Astrocyte (in vitro differentiated cells and primary cell): Measurements from ENCODE around the gene ATP6V0D1.

Source experiments
- EZH2 ChIP-seq: IDR thresholded peaks from 2 replicates; pipeline ENCODE4 v1.6.1; 2012; ENCODE audit warnings: mild to moderate bottlenecking, low read length, inconsistent platforms; ENCODE audit not compliant: insufficient read depth
- TF ChIP-seq, protein P1 (sequence below): IDR thresholded peaks from 2 replicates; pipeline ENCODE4 v1.5.1; 2011; ENCODE audit warnings: low read depth, mild to moderate bottlenecking, inconsistent platforms, low read length, moderate library complexity; ENCODE audit not compliant: insufficient read depth

GRCh38 chr16:67407176-67407787 lies 73.7 kb downstream of the ATP6V0D1 start:
- TF ChIP-seq, protein P1, sequence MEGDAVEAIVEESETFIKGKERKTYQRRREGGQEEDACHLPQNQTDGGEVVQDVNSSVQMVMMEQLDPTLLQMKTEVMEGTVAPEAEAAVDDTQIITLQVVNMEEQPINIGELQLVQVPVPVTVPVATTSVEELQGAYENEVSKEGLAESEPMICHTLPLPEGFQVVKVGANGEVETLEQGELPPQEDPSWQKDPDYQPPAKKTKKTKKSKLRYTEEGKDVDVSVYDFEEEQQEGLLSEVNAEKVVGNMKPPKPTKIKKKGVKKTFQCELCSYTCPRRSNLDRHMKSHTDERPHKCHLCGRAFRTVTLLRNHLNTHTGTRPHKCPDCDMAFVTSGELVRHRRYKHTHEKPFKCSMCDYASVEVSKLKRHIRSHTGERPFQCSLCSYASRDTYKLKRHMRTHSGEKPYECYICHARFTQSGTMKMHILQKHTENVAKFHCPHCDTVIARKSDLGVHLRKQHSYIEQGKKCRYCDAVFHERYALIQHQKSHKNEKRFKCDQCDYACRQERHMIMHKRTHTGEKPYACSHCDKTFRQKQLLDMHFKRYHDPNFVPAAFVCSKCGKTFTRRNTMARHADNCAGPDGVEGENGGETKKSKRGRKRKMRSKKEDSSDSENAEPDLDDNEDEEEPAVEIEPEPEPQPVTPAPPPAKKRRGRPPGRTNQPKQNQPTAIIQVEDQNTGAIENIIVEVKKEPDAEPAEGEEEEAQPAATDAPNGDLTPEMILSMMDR: no peak
- no peak for TF ChIP-seq EZH2
